ENCODE results near the gene SLC27A6.
"Not testable (repeated sequence)": the region's sequence is repeated elsewhere in the genome, so short reads cannot be mapped to it uniquely, and the experiment has no call there.

Gene SLC27A6

DNA sequence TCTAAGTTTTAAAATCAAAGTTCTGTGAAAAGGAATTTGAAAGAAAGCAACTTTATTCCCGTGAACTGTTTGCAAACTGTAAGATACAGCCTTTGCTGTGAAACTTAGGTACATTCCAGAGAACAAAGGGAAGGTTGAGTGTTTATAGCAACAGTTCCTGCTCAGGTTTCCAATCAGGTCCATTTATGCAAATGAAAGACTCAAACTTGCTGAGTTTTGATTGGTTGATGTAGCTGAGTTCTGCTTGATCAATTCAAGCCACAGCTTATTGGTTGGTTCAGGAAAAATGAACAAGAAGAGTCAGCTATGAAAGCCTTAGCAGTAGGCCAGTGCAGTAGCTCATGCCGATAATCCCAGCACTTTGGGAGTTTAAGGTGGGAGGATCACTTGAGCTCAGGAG is 37.9 kb downstream of the SLC27A6 start:
- no peak for DNase-seq

DNA sequence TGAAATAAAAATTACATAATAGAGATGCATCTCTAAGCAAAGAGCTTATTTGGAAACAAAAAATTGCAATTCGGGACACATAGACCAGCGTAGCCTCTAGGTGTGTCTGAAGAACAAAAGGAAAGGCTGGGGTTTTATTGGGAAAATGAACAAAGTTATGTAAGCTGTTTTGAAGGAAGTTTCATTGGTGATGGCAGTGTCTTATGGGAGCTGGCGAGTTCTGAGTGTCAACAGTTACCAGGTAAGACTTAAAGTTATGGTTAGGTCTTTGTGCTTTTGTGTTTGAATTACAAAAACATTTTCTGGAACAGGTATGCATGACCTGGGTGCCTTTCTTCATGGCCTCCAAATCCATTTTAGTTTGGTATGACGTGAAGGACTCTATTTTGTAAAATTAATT is 48.9 kb downstream of the SLC27A6 start:
- no peak for DNase-seq

DNA sequence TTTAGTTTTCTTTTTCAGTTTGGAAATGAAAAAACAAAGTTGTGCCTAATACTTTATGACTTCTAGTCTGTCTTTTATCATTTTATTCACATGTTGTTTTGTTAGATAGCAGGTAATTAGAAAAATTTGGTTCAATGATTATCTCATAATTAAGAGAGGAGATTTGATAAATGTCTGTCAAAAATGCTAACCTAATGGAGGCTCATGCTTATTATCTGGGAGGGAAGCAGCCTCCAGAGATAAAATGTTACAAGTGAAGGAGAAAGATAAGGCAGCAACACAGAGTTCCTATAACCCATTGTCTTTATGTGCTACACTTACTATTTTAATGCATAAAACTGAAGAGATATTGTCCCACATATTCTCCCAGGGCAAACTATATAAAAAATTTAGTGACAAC is 53.5 kb downstream of the SLC27A6 start:
- DNase-seq, result no peak

DNA sequence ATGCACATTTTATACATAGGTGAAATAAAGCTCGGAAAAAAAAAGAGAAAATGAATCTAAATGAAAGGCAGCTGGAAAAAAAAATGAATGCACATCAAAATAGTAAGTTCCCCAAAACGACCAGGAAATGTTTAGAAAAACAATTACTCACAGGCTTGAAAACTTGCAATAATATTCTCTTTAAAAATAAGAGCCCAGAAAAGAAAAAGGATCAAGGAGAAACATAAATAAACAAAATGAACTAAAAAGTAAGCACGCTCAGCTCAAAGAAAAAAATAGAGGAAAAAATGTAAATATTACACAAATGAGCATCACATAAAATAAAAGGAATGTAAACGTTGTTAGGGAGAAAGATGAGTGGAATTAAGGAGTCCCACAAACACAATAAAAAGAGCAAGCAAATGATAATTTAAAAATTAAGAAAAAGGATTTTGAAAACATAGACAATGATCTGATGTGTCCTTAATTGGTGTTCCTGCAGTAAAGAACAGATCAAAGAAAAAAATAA is 54.2 kb downstream of the SLC27A6 start:
- no peak for DNase-seq

DNA sequence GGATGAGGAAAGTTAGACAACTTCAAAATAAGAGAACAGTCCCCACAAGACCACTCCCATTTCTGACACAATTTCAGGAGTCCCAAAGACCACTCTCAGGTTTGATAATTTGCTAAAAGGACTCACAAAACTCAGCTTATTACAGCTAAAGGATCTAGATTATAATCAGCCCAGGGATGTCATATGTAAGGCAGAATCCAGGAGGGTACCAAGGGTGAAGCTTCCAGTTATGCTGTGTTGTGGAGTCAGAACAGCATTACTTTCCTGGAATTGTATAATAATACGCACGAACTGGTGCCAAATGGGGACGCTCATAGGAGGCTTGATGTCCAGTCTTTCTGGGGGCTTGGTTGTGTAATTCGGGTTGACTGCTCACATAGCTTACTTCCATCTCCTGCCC is 55.4 kb downstream of the SLC27A6 start:
- DNase-seq, result no peak

DNA sequence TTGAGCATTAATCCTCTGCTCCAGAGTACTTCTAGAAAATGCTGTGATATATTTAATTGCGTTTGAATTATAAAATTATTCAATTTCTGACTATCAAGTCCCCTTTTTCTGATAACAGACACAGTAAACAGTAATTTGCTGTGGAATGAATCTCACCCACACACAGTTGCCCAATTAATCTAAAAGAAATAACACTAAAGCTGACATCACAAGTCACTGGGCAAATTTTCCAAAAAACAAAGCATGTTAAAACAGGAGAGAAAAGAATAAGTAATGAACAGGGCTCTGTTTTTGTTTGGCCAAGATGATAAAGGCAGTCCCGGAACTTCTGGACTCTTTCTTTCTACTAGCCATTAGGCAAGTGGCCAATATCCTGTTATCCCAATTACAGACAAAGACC is 56.5 kb downstream of the SLC27A6 start:
- no peak for DNase-seq

DNA sequence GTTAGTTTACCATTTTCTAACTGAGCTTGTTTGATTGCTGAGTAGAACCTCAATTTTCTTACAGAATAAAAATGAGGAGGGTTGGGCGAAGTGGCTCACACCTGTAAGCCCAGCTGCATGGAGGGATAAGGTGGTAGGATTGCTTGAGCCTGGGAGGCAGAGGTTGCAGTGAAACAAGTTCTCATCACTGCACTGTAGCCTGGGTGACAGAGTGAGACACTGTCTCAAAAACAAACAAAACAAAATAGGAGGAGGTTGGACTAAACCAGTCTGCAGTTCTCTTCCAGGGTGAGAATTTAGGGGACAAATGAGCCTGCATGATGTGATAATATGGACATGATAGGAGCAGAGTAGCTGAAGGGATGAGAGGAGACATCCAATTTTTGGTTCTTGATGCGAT is 57.3 kb downstream of the SLC27A6 start:
- no peak for DNase-seq

DNA sequence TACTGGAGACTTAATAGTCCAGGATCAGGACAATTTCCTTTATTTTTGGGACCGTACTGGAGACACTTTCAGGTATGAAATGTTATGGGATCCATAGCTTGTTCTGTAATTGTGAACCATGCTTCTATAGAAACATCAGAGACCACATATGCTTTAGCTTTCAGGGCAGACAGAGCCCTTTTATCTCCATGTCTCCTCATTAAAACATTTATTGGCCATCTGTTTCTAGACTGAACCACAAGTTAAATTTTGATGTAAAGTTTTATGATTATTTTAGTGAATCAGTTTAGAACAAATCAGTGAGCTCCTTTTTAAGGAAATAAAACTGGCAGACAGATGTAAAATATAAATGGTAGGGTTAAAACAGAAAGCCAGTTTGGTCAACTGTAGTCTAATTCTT is 62.0 kb downstream of the SLC27A6 start:
- no peak for DNase-seq

DNA sequence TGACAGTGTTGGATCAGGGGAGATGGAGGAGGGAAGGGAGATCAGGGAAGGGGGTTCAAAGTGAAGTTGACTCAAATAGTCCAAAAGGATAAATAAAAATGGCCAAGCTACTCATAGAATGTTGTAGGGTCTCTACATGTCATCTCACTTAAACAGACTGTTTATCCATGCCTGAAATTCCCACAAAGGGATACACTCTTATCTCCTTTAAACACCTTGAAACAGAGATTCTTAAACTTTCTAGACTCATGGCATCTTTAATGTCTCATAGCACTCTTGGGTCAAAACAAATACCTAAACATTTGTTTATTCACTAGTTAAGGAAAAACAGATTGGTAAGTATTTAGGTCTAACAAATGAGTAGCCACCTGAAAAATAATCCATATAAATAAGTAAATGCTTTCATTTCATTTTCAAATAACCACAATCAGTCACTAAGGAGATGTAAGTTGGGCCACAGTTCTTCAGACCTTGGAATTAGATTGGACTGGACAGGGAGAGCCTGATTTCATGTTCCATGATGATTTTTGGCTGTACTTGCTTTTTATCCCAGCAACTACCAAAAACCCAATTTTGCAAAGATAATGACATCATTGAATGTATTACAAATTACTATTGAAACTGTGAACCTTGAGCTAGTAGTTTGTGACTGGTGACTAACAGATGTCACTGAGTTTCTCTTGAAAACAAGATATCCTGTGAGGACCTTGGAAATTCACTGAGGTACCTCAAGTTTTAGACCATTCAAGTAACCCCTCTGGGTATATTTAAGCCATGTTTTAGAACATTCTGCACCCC is 66.8 kb downstream of the SLC27A6 start:
- no peak for DNase-seq

DNA sequence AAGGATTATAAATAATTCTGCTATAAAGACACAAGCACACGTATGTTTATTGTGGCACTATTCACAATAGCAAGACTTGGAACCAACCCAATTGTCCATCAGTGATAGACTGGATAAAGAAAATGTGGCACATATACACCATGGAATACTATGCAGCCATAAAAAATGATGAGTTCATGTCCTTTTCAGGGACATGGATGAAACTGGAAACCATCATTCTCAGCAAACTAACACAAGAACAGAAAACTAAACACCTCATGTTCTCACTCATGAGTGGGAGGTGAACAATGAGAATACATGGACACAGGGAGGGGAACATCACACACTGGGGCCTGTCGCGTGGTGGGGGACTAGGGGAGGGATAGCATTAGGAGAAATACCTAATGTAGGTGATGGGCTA is 71.0 kb downstream of the SLC27A6 start:
- DNase-seq, result not testable (repeated sequence)

DNA sequence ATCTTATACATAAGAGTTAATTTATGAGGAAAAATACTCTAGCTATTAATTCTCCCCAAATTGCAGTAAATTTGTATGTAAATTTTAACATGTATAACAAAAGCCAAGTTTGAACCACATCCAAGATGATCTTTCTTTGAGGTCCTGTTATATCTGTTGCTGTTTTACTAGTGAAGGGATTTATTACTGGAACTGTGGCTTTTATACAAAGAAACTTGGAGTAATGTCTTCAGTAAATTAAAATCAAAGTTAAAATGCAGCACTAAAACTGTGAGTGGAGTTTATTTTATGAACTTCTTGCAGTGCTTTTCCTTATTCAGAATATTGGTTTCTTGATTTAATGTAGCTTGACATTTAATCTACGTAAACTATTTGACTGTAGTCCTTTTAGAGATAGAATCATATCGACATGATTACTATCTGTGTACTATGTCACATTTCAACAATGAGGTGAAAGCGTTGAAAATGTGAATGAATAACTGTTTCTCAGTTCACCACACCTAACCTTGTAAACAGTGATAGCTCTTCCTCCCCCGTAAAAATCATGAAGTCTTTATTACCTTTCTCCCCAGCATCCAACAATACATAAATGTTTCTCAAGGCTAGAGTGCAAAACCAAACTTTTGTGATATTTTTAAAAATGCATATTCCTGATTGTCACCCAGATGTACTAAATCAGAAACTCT is 76.1 kb downstream of the SLC27A6 start:
- DNase-seq, result no peak

DNA sequence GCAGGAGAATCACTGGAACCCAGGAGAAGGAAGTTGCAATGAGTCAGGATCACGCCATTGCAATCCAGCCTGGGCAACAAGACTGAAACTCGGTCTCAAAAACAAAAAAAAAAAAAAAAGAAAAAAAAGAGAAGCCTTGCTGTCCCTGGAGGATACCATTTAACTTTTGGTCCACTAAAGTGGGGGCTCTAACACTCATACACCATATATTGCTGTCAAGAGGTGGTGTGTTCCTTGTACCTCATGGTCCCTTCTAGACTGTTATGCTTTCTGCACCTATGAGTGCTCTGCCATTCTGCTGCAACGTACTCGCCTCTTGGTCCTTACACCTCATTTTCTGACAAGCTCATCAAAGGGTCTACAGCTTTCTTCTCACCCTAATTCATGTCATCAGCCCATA is 77.0 kb downstream of the SLC27A6 start:
- no peak for DNase-seq

DNA sequence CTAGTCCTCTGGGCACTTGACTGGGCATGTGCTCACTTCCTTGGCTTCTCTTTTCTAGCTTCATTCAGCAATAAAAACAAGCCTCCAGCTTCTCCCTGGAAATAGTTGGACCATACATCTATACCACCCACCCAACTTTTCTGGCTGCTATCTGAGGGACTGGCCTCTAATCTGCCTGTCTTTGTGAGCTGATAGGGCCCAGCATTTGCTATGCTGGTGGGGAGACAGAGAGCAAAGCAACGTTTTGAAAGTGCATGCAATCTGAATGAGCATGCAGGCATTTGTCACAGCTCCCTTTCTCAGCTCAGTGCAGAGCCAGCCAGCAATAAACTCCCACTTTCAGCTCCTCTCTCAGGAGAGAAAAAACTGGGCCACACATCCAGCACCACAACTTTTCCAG is 78.6 kb downstream of the SLC27A6 start:
- no peak for DNase-seq

DNA sequence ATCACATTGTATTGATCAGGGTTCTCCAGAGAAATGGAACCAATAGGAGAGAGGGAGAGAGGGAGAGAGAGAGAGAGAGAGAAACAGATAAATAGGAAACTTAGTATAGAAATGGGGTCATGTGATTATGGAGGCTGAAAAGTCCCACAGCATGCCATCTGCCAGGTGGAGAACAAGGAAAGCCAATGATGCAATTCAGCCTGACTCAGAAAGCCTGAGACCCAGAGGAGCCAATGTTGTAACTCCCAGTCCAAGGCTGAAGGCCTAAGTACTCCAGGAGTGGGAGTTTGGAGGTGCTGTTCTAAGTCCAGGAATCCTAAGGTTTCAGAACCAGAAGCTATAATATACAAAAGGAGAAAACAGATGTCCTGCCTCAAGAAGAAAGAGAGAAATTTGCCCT is 80.9 kb downstream of the SLC27A6 start:
- DNase-seq, result no peak

DNA sequence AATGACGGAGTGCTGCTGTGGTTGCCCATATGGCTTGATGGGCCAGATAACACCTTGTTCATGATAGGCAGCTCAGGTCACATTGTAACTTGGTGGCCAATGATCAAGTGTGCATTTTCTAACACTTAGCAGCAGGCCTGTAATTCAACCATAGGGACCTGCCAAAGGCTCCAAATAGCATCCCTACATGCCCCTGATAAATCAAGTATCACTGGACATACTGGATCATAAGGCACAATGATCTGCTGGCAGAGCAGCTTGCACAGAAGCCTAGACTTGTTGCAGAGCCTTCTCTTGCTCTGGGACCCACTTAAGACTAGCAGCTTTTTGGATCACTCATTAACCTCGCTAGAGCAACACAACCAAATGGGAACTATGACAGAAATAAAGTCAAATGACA is 83.2 kb downstream of the SLC27A6 start:
- DNase-seq, result no peak

DNA sequence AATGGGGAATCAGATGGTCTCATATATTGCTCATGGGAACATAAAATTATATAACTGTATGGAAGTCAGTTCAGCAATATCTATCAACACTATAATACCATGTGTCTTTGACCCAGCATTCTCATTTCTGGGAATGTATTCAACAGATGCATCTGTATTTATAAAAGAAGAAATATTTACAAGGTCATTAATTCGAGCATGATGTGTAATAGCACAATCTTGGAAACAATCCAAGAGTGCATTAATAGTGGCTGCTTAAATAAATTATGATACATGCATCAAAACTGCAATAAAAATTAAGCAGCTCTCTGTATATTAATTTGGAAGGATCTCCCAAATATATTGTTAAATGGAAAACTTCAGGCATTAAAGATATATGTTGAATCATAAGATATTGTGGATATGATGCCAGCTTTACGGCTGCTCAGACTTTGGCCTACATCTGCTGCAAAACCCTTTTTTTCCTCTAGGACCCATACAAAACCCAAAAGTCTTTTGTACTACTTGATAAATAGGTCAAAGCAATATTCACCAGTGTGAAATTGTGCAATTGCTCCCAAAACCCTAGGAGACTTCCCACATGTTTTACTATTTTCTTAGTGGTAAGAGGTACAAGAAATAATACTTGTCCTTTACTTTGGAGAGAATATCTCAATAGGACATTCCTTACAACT is 84.0 kb downstream of the SLC27A6 start:
- no peak for DNase-seq

DNA sequence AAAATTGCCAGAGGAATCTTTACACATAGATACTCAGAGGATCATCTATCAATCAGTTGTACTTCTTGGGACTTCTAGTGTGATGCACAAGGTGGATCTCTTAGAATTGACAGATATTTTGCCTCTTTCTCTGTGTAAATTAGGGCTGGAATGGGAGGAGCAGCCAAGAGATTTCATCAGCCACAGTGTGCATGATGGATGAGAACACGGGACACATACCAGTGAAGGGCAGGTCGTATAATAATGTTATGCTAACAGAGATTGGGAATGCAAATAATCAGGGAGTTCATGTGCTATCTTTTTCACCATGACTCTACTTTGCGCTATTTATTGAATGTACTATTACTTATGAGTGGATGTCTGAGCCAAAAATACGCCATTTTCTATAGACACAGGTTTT is 86.0 kb downstream of the SLC27A6 start:
- no peak for DNase-seq

DNA sequence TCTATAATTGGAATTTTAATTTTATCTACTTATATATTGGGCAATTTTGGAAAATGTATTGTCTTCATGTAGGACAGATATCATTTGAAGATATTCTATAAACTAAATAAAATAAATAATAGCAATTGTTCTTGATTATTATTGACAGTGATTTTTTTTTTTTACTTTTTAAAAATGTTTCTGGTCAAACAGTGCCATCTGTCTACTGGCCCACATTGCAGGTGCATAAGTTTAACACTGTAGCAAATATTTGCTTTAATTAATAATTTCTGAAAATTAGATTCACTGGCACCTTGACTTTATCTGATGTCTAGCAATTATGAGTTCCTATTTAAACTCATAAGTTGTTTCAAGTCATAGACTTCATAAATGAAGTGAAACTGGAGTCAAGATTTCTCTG is 88.2 kb downstream of the SLC27A6 start:
- DNase-seq, result no peak

DNA sequence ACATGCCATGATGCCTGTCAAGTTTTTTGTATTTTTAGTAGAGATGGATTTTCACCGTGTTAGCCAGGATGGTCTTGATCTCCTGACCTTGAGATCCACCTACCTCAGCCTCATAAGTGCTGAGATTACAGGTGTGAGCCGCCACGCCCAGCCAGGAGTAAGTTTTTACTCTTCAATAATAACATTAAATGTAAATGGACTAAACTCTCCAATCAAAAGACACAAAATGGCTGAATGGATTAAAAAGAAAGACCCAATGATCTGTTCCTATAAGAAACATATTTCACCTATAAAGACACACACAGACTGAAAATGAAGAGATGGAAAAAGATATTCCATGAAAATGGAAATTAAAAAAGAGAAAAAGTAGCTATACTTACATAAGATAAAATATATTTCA is 92.0 kb downstream of the SLC27A6 start:
- DNase-seq, result no peak

DNA sequence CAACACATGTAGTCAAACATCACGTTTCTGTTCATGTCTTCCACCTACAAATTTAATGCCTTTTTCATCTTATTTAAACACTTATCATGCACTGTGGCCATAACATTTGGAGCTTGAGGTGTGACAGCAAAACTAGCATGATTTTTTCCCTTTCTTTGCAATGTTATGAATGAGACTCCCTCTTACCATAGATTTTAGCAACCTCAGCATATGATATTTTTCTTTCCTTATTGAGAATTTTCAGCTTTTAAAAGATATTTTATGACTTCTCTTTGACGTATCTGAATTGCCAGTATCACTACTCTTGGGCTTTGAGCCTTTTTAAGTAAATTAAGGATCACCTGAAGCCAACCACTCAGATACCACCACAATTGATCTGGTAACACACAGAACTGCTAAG is 96.6 kb downstream of the SLC27A6 start:
- no peak for DNase-seq

DNA sequence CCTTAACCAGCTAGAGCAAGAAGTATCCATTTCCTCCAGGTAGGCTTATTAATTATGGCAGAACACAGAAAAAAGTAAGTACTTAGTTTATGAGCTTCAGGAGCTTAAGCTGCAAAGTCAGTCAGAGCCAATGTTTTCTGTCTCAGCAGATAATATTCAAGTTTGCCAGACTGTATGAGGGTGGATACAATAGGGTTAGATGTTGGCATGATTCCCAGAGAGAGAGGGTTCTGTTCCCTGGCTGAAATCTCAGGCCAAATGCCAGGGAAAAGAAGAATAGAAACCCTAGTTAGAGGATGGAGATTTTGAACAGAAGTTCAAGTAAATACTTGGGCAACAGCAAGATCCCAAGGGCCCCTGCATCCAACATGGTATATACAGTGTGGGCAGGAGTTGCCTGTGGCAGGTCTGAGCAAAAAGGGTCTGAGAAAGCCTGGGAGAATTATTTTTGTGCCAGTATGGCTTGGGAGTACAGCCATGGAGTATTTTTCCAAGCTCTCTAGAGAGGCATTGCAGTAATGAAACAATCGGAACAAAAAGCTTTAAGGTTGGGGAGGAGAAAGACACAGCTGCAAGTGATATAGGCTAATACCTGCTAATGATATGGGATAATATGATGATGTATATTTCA is 98.3 kb downstream of the SLC27A6 start:
- no peak for DNase-seq

DNA sequence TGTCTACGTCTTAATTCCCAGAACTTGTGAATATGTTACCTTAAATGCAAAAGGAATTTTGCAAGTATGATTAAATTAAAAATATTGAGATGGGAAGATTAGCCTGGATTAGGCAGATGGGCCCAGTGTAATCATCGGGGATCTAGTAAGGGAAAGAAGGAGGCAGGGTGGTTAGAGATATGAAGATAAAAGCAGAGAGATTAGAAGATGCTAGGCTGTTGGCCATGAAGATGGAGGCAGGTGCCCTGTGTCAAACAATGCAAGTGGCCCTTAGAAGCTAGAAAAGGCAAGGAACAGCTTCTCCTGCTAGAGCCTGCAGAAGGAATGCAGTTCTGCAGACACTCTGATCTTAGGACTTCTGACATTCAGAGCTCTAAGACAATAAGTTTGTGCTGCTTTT is 100.4 kb downstream of the SLC27A6 start:
- DNase-seq, result no peak

DNA sequence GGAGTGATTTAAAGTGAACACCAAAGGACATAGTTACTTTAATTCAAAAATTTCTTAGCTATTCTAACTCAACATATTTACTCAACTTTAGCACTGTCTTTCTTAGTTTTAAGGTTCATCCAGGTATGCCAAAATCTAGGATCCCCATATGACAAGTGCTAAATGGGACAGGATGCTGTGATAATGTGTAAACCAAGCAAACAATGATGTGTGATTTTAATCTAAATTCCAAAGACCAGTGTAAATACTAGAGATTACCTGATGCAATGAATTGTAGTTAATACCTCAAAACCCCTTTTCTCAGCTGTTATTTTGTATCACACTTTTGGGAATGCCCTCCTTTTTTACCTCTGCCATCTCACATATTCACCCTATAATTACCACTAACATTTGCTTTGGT is 102.5 kb downstream of the SLC27A6 start:
- DNase-seq, result no peak

DNA sequence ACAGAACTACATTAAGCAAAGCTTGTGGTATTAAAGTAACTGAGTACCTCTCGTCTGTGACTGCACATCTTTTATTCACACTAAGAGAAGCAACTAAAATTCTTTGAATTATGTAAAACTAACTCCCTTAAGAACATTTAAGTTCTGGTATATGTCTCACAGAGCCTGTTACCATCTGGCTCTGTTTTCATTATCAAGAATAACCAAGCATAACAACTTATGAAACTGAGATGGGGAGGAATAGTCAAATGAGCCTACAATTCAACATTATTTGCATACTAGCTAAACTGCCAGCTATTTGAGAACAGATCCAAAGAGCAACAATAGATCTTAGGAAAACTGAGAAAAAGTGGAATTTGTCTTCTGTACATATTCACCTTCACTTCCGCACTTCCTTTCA is 104.0 kb downstream of the SLC27A6 start:
- no peak for DNase-seq

Measured in activated naive CD4-positive, alpha-beta T cell treated with anti-CD3 and anti-CD28 coated beads, Interleukin-2, amount 50 U/mL, for 16 hours (primary cell).